ENCODE measurements around the gene SNRK. TPM values are rescaled to one million over a fixed set of nuclear protein-coding genes. Genes with fewer than 3 reads are reported as not detected.

SNRK gene
- total and polyA plus RNA-seq, 4 donors, result 7.8 to 95.1 (median 38.7) TPM

DNA sequence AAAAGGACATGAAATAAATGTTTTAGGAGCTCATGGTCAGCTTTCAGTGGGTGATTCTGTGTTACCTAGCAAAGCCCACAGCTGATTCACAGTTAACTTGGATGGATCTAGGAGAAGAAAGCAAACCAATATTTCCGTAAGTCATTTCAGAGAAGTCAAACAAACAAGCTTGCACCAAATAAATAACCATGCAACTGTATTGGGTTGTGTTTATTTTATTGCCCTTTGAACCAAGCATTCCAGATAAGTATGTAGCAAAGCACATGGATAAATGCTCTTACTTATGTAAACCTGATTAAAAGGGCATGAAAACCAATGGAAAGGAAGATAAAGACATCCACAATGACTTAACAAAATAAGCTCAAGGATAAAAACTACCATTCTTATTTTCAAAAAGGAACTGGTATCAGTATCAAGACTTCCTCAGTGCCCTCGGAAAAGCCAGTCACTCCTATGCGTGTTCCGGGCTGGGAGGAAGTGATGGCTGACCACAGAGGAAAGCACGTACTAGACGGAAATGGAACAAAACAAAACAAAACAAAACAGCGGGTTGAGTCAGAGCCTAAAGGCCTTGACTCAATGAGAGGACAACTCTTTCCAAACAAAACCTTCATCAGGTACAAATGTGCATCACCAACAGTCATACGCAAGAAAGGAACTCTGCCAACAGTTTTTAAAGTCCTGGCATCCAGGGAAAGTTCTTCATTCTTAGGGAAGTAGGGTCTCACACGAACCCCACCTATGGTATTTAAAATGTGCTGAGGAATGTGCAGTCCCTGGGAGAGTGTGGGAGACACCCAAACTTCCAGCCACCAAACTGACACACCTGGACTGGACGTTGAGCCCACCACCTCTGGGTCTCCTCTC lies 103.3 kb downstream of the SNRK start:
- no peak overlapping the region for H3K27ac ChIP-seq (ENCODE audit: low read depth in 1 of 2, low read length in 2 of 2)
- 73 to 76% methylated on average over 10 of the region's 10 CpGs for WGBS, 2 donors

DNA sequence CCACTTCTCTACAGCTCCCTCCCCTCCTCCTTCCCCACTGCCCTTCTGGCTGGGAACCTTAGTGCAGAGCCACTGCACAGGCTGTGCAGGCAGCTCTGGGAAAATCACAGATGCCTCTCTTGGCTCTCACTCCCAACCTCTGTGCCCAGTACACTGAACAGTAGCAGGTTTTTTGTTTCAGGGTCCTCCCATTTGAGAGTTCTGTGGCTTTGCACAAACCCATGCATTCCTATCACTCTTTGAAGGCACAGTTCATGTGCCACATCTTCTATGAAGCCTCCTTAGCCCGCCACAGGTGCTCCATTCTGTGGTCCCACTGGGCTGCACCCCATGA lies 103.9 kb downstream of the SNRK start:
- Histone ChIP-seq H3K36me3 (ENCODE audit: control insufficient read depth in 1 of 2, insufficient read depth in 2 of 2, low read length in 1 of 2) (no peaks in the 10 kb centered on the region), H3K4me3 (ENCODE audit: low read length in 2 of 2) (no peak overlapping the region), H3K4me1 (ENCODE audit: control insufficient read depth in 1 of 2, insufficient read depth in 2 of 2, low read length in 2 of 2) (no peaks in the 10 kb centered on the region), H3K27me3 (ENCODE audit: control insufficient read depth in 1 of 2, insufficient read depth in 2 of 2, low read length in 1 of 2) (no peaks in the 10 kb centered on the region), H3K9me3 (ENCODE audit: control insufficient read depth, low read length) (no peaks in the 10 kb centered on the region), H3K27ac (ENCODE audit: low read depth in 1 of 2, low read length in 2 of 2) (no peak overlapping the region)
- ATAC-seq (ENCODE audit: low FRiP score) (no peak), DNase-seq (no peak)
- WGBS, 2 donors, result 97 to 100% methylated on average over 1 of the region's 1 CpG
- intact Hi-C loops (cut with DNase I), result no loop called here

More for the DNA sequence above, 103.3 kb downstream of the SNRK start:
- peak; percentile 73 for ATAC-seq (ENCODE audit: low FRiP score)
- no peak overlapping the region for H3K4me3 ChIP-seq (ENCODE audit: low read length in 2 of 2)
- H3K4me1 ChIP-seq (ENCODE audit: control insufficient read depth in 1 of 2, insufficient read depth in 2 of 2, low read length in 2 of 2), result no peaks in the 10 kb centered on the region
- peak in 1 of 2 donors; percentile 77 for DNase-seq
- H3K9me3 ChIP-seq (ENCODE audit: control insufficient read depth, low read length), result no peaks in the 10 kb centered on the region
- intact Hi-C loops (cut with DNase I), result no loop called here
- no peaks in the 10 kb centered on the region for H3K36me3 ChIP-seq (ENCODE audit: control insufficient read depth in 1 of 2, insufficient read depth in 2 of 2, low read length in 1 of 2)
- no peaks in the 10 kb centered on the region for H3K27me3 ChIP-seq (ENCODE audit: control insufficient read depth in 1 of 2, insufficient read depth in 2 of 2, low read length in 1 of 2)

DNA sequence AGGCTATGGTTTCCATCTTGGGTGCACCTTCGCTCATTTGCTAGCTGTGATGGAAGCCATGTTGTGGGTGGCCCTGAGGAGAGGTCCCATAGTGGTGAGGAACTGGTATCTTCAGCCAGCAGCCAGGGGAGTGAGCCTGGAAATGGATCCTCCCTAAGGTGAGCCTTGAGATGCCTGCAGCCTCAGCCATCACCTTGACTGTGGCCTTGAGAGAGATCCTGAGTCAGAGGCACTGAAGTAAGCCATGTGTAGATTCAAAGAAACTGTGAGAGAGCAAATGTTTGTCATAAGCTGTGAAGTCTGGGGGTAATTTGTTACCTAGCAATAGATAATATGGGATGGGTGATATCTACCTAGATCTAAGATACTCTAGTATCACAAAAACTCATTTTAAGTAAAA lies 105.3 kb downstream of the SNRK start:
- Histone ChIP-seq H3K36me3 (ENCODE audit: control insufficient read depth in 1 of 2, insufficient read depth in 2 of 2, low read length in 1 of 2) (no peaks in the 10 kb centered on the region), H3K27me3 (ENCODE audit: control insufficient read depth in 1 of 2, insufficient read depth in 2 of 2, low read length in 1 of 2) (no peaks in the 10 kb centered on the region), H3K4me3 (ENCODE audit: low read length in 2 of 2) (no peak overlapping the region), H3K4me1 (ENCODE audit: control insufficient read depth in 1 of 2, insufficient read depth in 2 of 2, low read length in 2 of 2) (no peaks in the 10 kb centered on the region), H3K27ac (ENCODE audit: low read depth in 1 of 2, low read length in 2 of 2) (no peak overlapping the region), H3K9me3 (ENCODE audit: control insufficient read depth, low read length) (no peaks in the 10 kb centered on the region)
- ATAC-seq (ENCODE audit: low FRiP score) (no peak), DNase-seq (no peak)
- intact Hi-C loops (cut with DNase I), result no loop called here
- 37 to 97% methylated on average over 1 of the region's 1 CpG for WGBS, 2 donors

DNA sequence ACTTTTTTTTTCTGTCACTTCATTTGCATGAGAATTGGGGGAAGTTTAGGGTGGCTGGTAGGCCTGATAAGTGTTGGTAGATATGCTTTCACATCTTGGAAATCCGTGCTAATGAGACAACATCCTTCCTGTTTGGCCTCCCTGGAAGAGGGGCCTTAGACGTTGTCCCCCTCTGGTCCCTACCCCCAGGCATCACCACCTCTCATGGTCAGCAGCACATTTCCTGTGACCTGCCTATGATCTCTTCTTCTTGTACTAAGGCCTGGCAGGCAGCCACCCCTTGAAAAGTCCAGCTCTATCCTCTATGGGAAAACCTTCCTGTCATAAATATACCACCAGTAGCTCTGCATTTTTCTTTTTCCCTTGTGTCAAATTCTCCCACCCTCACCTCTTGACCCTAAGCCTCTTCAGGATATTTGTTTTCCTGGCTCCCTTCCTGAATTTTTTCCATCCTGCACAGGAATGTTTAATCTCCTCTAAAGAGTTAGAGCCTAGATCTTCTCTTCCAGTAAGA lies 107.8 kb downstream of the SNRK start:
- no peaks in the 10 kb centered on the region for H3K4me1 ChIP-seq (ENCODE audit: control insufficient read depth in 1 of 2, insufficient read depth in 2 of 2, low read length in 2 of 2)
- no peak overlapping the region for H3K27ac ChIP-seq (ENCODE audit: low read depth in 1 of 2, low read length in 2 of 2)
- H3K36me3 ChIP-seq (ENCODE audit: control insufficient read depth in 1 of 2, insufficient read depth in 2 of 2, low read length in 1 of 2), result no peaks in the 10 kb centered on the region
- H3K4me3 ChIP-seq (ENCODE audit: low read length in 2 of 2), result no peak overlapping the region
- ATAC-seq (ENCODE audit: low FRiP score) (peak; percentile 72), DNase-seq (peak in 1 of 2 donors; percentile 80)
- 42 to 49% methylated on average over 2 of the region's 2 CpGs for WGBS, 2 donors
- no peaks in the 10 kb centered on the region for H3K27me3 ChIP-seq (ENCODE audit: control insufficient read depth in 1 of 2, insufficient read depth in 2 of 2, low read length in 1 of 2)
- intact Hi-C loops (cut with DNase I), result no loop called here
- H3K9me3 ChIP-seq (ENCODE audit: control insufficient read depth, low read length), result no peaks in the 10 kb centered on the region

DNA sequence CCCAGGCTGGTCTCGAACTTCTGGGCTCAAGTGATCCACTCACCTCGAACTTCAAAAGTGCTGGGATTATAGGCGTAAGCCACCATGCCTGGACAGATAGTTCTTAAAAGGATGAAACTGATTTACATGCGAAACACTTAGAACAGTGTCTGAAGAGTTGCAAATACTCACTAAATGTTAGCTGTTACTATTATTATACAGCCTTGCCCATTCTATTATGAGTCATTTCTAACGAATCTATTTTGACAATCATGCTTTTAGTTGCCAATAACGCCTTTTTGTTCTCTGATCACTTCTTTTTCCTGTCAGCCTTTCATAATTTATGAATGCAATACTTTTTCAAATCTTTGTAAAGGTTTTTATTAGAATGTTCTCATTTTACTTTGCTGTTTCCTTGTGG lies 112.7 kb downstream of the SNRK start:
- Histone ChIP-seq H3K27ac (ENCODE audit: low read depth in 1 of 2, low read length in 2 of 2) (no peak overlapping the region), H3K4me1 (ENCODE audit: control insufficient read depth in 1 of 2, insufficient read depth in 2 of 2, low read length in 2 of 2) (peaks cover 0 to 4% of the 10 kb centered on the region in 2 donors), H3K27me3 (ENCODE audit: control insufficient read depth in 1 of 2, insufficient read depth in 2 of 2, low read length in 1 of 2) (no peaks in the 10 kb centered on the region), H3K9me3 (ENCODE audit: control insufficient read depth, low read length) (no peaks in the 10 kb centered on the region), H3K4me3 (ENCODE audit: low read length in 2 of 2) (no peak overlapping the region), H3K36me3 (ENCODE audit: control insufficient read depth in 1 of 2, insufficient read depth in 2 of 2, low read length in 1 of 2) (no peaks in the 10 kb centered on the region)
- WGBS, 2 donors, result 56 to 66% methylated on average over 6 of the region's 6 CpGs
- DNase-seq (no peak), ATAC-seq (ENCODE audit: low FRiP score) (no peak)
- intact Hi-C loops (cut with DNase I), result no loop called here

DNA sequence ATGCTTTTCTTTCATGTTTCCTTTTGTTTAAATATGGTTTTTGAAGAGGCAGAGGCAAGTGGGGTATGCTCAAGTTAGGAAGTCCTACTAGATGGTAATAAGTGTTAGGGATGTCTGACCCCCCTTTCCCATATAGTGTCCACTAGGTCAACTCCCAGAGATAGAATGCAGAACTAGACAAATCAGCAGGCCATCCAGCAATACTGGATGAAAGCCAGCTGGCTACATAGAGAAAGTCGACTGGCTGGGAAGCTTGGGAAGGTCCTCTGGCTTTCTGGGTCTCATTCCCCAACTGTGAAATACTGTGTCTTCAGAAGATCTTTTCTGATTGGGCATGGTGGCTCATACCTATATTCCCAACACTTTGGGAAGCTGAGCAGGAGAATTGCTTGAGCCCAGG lies 113.8 kb downstream of the SNRK start:
- Histone ChIP-seq H3K27ac (ENCODE audit: low read depth in 1 of 2, low read length in 2 of 2) (no peak overlapping the region), H3K36me3 (ENCODE audit: control insufficient read depth in 1 of 2, insufficient read depth in 2 of 2, low read length in 1 of 2) (no peaks in the 10 kb centered on the region), H3K27me3 (ENCODE audit: control insufficient read depth in 1 of 2, insufficient read depth in 2 of 2, low read length in 1 of 2) (no peaks in the 10 kb centered on the region), H3K9me3 (ENCODE audit: control insufficient read depth, low read length) (no peaks in the 10 kb centered on the region), H3K4me1 (ENCODE audit: control insufficient read depth in 1 of 2, insufficient read depth in 2 of 2, low read length in 2 of 2) (peaks cover 0 to 4% of the 10 kb centered on the region in 2 donors), H3K4me3 (ENCODE audit: low read length in 2 of 2) (no peak overlapping the region)
- ATAC-seq (ENCODE audit: low FRiP score), result no peak
- intact Hi-C loops (cut with DNase I), result no loop called here
- DNase-seq, result no peak
- 17 to 47% methylated on average over 1 of the region's 1 CpG for WGBS, 2 donors

Other genes with a start within 250 kb of the SNRK start
- gene POMGNT2, start 180.5 kb upstream of the SNRK start, total RNA-seq, result 10 to 100 TPM in 1 of 2 donors, 1 to 10 TPM in 1; 9.0 to 12.0 TPM
- gene POMGNT2, start 180.5 kb upstream of the SNRK start, polyA plus RNA-seq, result 1 to 10 TPM; 2.8 to 8.2 TPM